Fibroblast of lung (primary cell): ENCODE results near the gene INPP4A. TPM values are rescaled to one million over a fixed set of nuclear protein-coding genes. Genes with fewer than 3 reads are reported as not detected.

Experiments
- DNase-seq, 2 donors: peaks; one replicate each; pipeline versions ENCODE4 v3.0.0 to v3.0.0-alpha.2; 2010; ENCODE audit warnings: low read depth in 2 of 2
- H2AFZ ChIP-seq: 2 replicates; pipeline ENCODE4 v1.5.1; 2012; ENCODE audit warnings: low read length, control low read depth, inconsistent platforms
- H3K27ac ChIP-seq: 2 replicates; pipeline ENCODE4 v1.5.1; 2011; ENCODE audit warnings: low read length, control low read depth; ENCODE audit not compliant: insufficient read depth
- H3K27me3 ChIP-seq: 2 replicates; pipeline ENCODE4 v1.5.1; 2011; ENCODE audit warnings: mild to moderate bottlenecking, low read length; ENCODE audit not compliant: control insufficient read depth, insufficient read depth
- H3K36me3 ChIP-seq: 2 replicates; pipeline ENCODE4 v1.5.1; 2011; ENCODE audit warnings: low read length; ENCODE audit not compliant: control insufficient read depth, insufficient read depth
- H3K4me1 ChIP-seq: 2 replicates; pipeline ENCODE4 v1.5.1; 2011; ENCODE audit warnings: low read length; ENCODE audit not compliant: control insufficient read depth, insufficient read depth; ENCODE audit errors: extremely low read depth
- H3K4me2 ChIP-seq: 2 replicates; pipeline ENCODE4 v1.5.1; 2011; ENCODE audit warnings: low read length, control low read depth; ENCODE audit not compliant: insufficient read depth; ENCODE audit errors: extremely low read depth
- H3K4me3 ChIP-seq, 4 experiments: fragments of 200-600 bp in 1 of 4; sonication (generic) in 1 of 4; replicated peaks in 1 of 4; 2 replicates each; pipeline ENCODE4 v1.5.1; 2011 to 2016; ENCODE audit warnings: low read length in 4 of 4, low read depth in 3 of 4, mild to moderate bottlenecking in 3 of 4, control low read depth in 2 of 4, inconsistent platforms in 1 of 4, mixed read lengths in 1 of 4; ENCODE audit not compliant: insufficient read depth in 1 of 4; ENCODE audit errors: control extremely low read depth in 1 of 4
- H3K79me2 ChIP-seq: 2 replicates; pipeline ENCODE4 v1.5.1; 2012; ENCODE audit warnings: mild to moderate bottlenecking, low read length, inconsistent platforms; ENCODE audit not compliant: control insufficient read depth, insufficient read depth
- H3K9ac ChIP-seq: 2 replicates; pipeline ENCODE4 v1.5.1; 2011; ENCODE audit warnings: mild to moderate bottlenecking, low read length, control low read depth; ENCODE audit not compliant: insufficient read depth
- H3K9me3 ChIP-seq: 2 replicates; pipeline ENCODE4 v1.5.1; 2012; ENCODE audit warnings: low read depth, low read length; ENCODE audit not compliant: control insufficient read depth, insufficient read depth
- H4K20me1 ChIP-seq: 2 replicates; pipeline ENCODE4 v1.5.1; 2011; ENCODE audit warnings: low read length; ENCODE audit not compliant: control insufficient read depth, insufficient read depth; ENCODE audit errors: extremely low read depth
- CTCF ChIP-seq, 2 donors: IDR thresholded peaks in 1 of 2; conservative IDR thresholded peaks in 1 of 2; 1 replicate in 1 of 2; 2 replicates in 1 of 2; pipeline ENCODE4 v1.5.1; 2011 to 2012; ENCODE audit warnings: low read length in 2 of 2, control low read depth in 1 of 2, inconsistent platforms in 1 of 2, low read depth in 1 of 2, mild to moderate bottlenecking in 1 of 2
- EZH2 ChIP-seq: IDR thresholded peaks from 2 replicates; pipeline ENCODE4 v1.5.1; 2012; ENCODE audit warnings: low read length, control low read depth, mild to moderate bottlenecking; ENCODE audit errors: missing control alignments
- polyA plus RNA-seq, 2 donors: library from polyadenylated mRNA; depleted of rRNA in 1 of 2; stranded (reverse) in 1 of 2; unstranded in 1 of 2; fragments of >200 nt; gene quantifications; 2 replicates each; pipeline ENCODE4 v1.2.1, GENCODE V29; 2011 to 2012; ENCODE audit warnings: missing spikeins in 1 of 2
- total RNA-seq: library from RNA; depleted of rRNA; stranded (reverse); fragments of >200 nt; gene quantifications from 2 replicates; pipeline ENCODE4 v1.2.1, GENCODE V29; 2014

The INPP4A gene
- total and polyA plus RNA-seq, 2 donors (not counting 1 experiment from before 2014, with no cell fraction given): 10.2 to 26.1 TPM

- H3K27ac ChIP-seq: no peak overlapping the region
- H3K4me3 ChIP-seq: no peak overlapping the region
- TF ChIP-seq CTCF (conservative IDR thresholded peaks at IDR 0.05 in 1 of 2, IDR thresholded peaks at IDR 0.05 in 1 of 2; ENCODE audit: low read depth in 1 of 2, low read length in 2 of 2) (no peak), EZH2 (no peak)
Observed at GRCh38 chr2:98528349-98528748, 83.7 kb downstream of the INPP4A start.

GRCh38 chr2:98530114-98530513 is 85.5 kb downstream of the INPP4A start:
- TF ChIP-seq CTCF (conservative IDR thresholded peaks at IDR 0.05 in 1 of 2, IDR thresholded peaks at IDR 0.05 in 1 of 2; ENCODE audit: low read depth in 1 of 2, low read length in 2 of 2) (no peak), EZH2 (no peak)
- DNase-seq: no peak
- no peaks in the 10 kb centered on the region for H3K79me2 ChIP-seq
- H3K27ac ChIP-seq: no peak overlapping the region
- H4K20me1 ChIP-seq: no peaks in the 10 kb centered on the region
- H3K4me2 ChIP-seq: no peak overlapping the region
- no peaks in the 10 kb centered on the region for H3K4me1 ChIP-seq
- no peak overlapping the region for H3K4me3 ChIP-seq
- H3K27me3 ChIP-seq: no peaks in the 10 kb centered on the region
- H3K9ac ChIP-seq: no peak overlapping the region
- no peaks in the 10 kb centered on the region for H3K36me3 ChIP-seq
- no peaks in the 10 kb centered on the region for H3K9me3 ChIP-seq
- no peak overlapping the region for H2AFZ ChIP-seq

More at GRCh38 chr2:98528349-98528748, 83.7 kb downstream of the INPP4A start:
- Histone ChIP-seq H3K4me2 (no peak overlapping the region), H3K9me3 (no peaks in the 10 kb centered on the region), H3K4me1 (no peaks in the 10 kb centered on the region), H2AFZ (no peak overlapping the region), H4K20me1 (no peaks in the 10 kb centered on the region), H3K79me2 (no peaks in the 10 kb centered on the region), H3K27me3 (no peaks in the 10 kb centered on the region), H3K36me3 (no peaks in the 10 kb centered on the region), H3K9ac (no peak overlapping the region)
- DNase-seq: no peak

GRCh38 chr2:98532756-98533155 is 88.1 kb downstream of the INPP4A start:
- no peak overlapping the region for H3K9ac ChIP-seq
- no peak overlapping the region for H2AFZ ChIP-seq
- DNase-seq: no peak

More at GRCh38 chr2:98532756-98533155, 88.1 kb downstream of the INPP4A start:
- Histone ChIP-seq H3K4me1 (no peaks in the 10 kb centered on the region), H3K4me3 (no peak overlapping the region), H3K9me3 (no peaks in the 10 kb centered on the region), H3K36me3 (no peaks in the 10 kb centered on the region), H3K79me2 (no peaks in the 10 kb centered on the region), H3K4me2 (no peak overlapping the region), H3K27ac (no peak overlapping the region), H3K27me3 (no peaks in the 10 kb centered on the region), H4K20me1 (no peaks in the 10 kb centered on the region)
- TF ChIP-seq EZH2: no peak
- no peak for TF ChIP-seq CTCF (conservative IDR thresholded peaks at IDR 0.05 in 1 of 2, IDR thresholded peaks at IDR 0.05 in 1 of 2; ENCODE audit: low read depth in 1 of 2, low read length in 2 of 2)
